ENCODE data around the gene MSRB3.
"Not testable (repeated sequence)": the region's sequence is repeated elsewhere in the genome, so short reads cannot be mapped to it uniquely, and the experiment has no call there.

The MSRB3 gene

GRCh38 chr12:65407388-65408149 lies 129.1 kb downstream of the MSRB3 start:
- no peak for DNase-seq

- no peak for DNase-seq
Measured at GRCh38 chr12:65408441-65408840, 130.0 kb downstream of the MSRB3 start.

GRCh38 chr12:65409726-65410125 lies 131.2 kb downstream of the MSRB3 start:
- DNase-seq = no peak

GRCh38 chr12:65411171-65411570 lies 132.7 kb downstream of the MSRB3 start:
- DNase-seq = no peak

GRCh38 chr12:65414526-65414925 lies 136.0 kb downstream of the MSRB3 start:
- no peak for DNase-seq

GRCh38 chr12:65415826-65416225 lies 137.3 kb downstream of the MSRB3 start:
- no peak for DNase-seq

- no peak for DNase-seq
Measured at GRCh38 chr12:65419284-65420072, 141.0 kb downstream of the MSRB3 start.

GRCh38 chr12:65420941-65421340 lies 142.5 kb downstream of the MSRB3 start:
- DNase-seq = no peak

- no peak for DNase-seq
Measured at GRCh38 chr12:65427646-65428045, 149.2 kb downstream of the MSRB3 start.

- DNase-seq = no peak
Measured at GRCh38 chr12:65430006-65430405, 151.5 kb downstream of the MSRB3 start.

GRCh38 chr12:65430571-65431306 lies 152.3 kb downstream of the MSRB3 start:
- DNase-seq = no peak

GRCh38 chr12:65432114-65432513 lies 153.6 kb downstream of the MSRB3 start:
- no peak for DNase-seq

GRCh38 chr12:65432651-65433050 lies 154.2 kb downstream of the MSRB3 start:
- no peak for DNase-seq

GRCh38 chr12:65434737-65435136 lies 156.3 kb downstream of the MSRB3 start:
- DNase-seq = no peak

GRCh38 chr12:65443038-65443437 lies 164.6 kb downstream of the MSRB3 start:
- no peak for DNase-seq

GRCh38 chr12:65444996-65445395 lies 166.5 kb downstream of the MSRB3 start:
- DNase-seq = no peak

GRCh38 chr12:65446901-65447300 lies 168.4 kb downstream of the MSRB3 start:
- no peak for DNase-seq

GRCh38 chr12:65449400-65449799 lies 170.9 kb downstream of the MSRB3 start:
- no peak for DNase-seq

GRCh38 chr12:65450625-65451024 lies 172.1 kb downstream of the MSRB3 start:
- DNase-seq = no peak

- no peak for DNase-seq
Measured at GRCh38 chr12:65454115-65454787, 175.8 kb downstream of the MSRB3 start.

GRCh38 chr12:65457341-65457740 lies 178.9 kb downstream of the MSRB3 start:
- not testable (repeated sequence) for DNase-seq

- DNase-seq = no peak
Measured at GRCh38 chr12:65458718-65459117, 180.2 kb downstream of the MSRB3 start.

- DNase-seq = no peak
Measured at GRCh38 chr12:65459545-65459944, 181.1 kb downstream of the MSRB3 start.
